ENCODE results near the gene FTO. TPM values are rescaled to one million over a fixed set of nuclear protein-coding genes. Genes with fewer than 3 reads are reported as not detected.

Gene FTO
- polyA plus RNA-seq, 3 donors: 16.8 to 51.0 (median 37.7) TPM

DNA sequence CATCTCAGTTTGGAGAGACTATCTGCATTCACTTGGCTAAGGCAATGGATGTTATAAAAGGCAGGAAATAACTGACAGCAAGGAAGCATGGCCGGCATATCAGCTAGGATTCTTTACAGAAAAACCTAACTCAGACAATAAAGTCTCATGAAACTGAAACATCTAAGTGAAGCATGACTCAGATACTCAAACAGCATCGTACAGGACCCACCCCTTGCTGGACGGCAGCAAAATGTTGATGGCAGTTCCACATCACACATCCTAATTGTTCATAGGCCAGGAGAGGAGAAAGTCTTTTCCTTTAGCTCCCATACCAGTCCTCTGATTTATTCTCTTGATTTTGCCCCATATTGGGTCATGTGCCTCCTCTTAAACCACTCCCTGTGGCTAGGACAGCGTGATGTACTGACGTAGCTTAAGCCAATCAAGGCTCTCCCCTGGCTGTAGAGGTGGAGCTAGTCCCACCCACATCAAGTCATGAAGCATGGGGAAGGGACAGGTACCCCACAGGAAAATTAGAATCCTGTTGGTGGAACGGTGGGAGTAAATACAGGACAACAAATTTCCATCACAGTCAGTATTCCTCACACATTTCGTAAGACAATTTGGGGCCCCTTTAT is 403.7 kb downstream of the FTO start:
- Mint-ChIP-seq H3K4me3 (no peak overlapping the region), H3K27ac (peak overlapping the region in 1 of 7 donors; percentile 7), H3K4me1 (peaks cover 2% of the 10 kb centered on the region), H3K9me3 (no peaks in the 10 kb centered on the region), H3K36me3 (peaks cover 2 to 4% of the 10 kb centered on the region in 2 donors), H3K27me3 (ENCODE audit: low read depth in 3 of 3) (no peaks in the 10 kb centered on the region)
- DNase-seq: no peak
- TF ChIP-seq, protein P1, sequence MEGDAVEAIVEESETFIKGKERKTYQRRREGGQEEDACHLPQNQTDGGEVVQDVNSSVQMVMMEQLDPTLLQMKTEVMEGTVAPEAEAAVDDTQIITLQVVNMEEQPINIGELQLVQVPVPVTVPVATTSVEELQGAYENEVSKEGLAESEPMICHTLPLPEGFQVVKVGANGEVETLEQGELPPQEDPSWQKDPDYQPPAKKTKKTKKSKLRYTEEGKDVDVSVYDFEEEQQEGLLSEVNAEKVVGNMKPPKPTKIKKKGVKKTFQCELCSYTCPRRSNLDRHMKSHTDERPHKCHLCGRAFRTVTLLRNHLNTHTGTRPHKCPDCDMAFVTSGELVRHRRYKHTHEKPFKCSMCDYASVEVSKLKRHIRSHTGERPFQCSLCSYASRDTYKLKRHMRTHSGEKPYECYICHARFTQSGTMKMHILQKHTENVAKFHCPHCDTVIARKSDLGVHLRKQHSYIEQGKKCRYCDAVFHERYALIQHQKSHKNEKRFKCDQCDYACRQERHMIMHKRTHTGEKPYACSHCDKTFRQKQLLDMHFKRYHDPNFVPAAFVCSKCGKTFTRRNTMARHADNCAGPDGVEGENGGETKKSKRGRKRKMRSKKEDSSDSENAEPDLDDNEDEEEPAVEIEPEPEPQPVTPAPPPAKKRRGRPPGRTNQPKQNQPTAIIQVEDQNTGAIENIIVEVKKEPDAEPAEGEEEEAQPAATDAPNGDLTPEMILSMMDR (IDR thresholded peaks at IDR 0.05): no peak
- no peaks in the 10 kb centered on the region for H3K9me3 ChIP-seq (replicated peaks in 1 of 2; ENCODE audit: control insufficient read depth in 1 of 2, insufficient read depth in 1 of 2, low read length in 2 of 2)
- intact Hi-C loops (cut with micrococcal nuclease): no loop called here
- H3K9ac ChIP-seq (ENCODE audit: insufficient read depth, low read length, poor library complexity, severe bottlenecking): no peak overlapping the region
- no peaks in the 10 kb centered on the region for H3K27me3 ChIP-seq (ENCODE audit: control insufficient read depth in 2 of 2, insufficient read depth in 2 of 2, low read length in 2 of 2)
- no peak overlapping the region for H3K4me3 ChIP-seq (replicated peaks in 1 of 3; ENCODE audit: low read depth in 2 of 3, low read length in 3 of 3)
- peaks cover 0 to 4% of the 10 kb centered on the region in 2 donors for H3K36me3 ChIP-seq (replicated peaks in 1 of 2; ENCODE audit: control insufficient read depth in 1 of 2, insufficient read depth in 2 of 2, low read length in 2 of 2)
- 50% methylated on average over 1 of the region's 7 CpGs for WGBS (ENCODE audit: insufficient coverage)
- H3K27ac ChIP-seq (ENCODE audit: low read depth in 1 of 2, low read length in 2 of 2): no peak overlapping the region
- H4K20me1 ChIP-seq (ENCODE audit: insufficient read depth, low read length): no peaks in the 10 kb centered on the region
- no peak overlapping the region for H3K4me2 ChIP-seq (replicated peaks; ENCODE audit: extremely low read depth, low read length, poor library complexity, severe bottlenecking)
- no peaks in the 10 kb centered on the region for H3K4me1 ChIP-seq (ENCODE audit: control insufficient read depth in 1 of 2, insufficient read depth in 2 of 2, low read length in 2 of 2)
- H2AFZ ChIP-seq (ENCODE audit: insufficient read depth, low read depth, low read length, poor library complexity, severe bottlenecking): no peak overlapping the region
- no peaks in the 10 kb centered on the region for H3K79me2 ChIP-seq (ENCODE audit: insufficient read depth, low read length)

DNA sequence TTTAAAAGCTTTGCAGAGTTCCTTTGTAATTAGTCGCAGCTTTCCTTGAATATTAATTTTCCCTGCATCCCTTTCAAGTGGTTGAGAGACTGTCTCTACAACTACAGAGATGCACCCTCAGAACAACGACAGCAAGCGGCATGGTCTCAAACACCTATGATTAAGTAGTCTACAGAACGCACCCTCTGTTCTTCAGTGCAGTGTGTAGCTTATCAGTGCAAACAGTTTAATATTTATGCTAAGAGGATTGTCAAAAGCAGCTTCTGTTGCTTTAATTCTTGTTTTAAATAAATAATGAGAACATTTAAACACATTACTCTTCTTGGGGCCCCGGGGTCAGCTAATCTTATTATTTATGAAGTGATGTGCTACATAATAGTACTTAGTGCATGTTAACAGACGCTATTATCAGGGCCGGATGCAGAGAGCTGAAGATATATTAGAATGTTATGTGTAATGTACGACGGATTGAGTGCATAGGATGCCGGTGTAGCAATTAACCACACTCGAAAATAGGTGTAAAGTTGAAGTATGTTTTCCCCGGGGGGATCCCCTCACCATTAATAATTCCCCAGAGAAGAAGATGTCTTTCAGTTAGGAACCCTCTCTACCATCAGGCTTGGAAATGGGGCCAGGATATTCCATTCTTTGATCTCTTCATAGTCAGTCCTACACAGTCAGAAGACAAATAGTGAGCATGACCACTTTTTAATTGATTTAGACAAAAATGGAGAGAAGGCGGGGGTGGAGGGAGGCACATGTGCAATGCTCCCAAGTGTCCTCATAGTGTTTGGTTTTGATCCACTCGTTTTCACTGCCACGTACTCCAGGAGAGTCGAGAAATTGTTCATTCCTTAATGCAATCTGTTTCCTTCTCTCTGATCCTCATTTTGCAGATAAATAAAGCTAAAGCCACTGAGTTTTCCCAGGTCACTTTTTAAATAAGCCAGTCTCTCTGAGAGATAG is 406.3 kb downstream of the FTO start:
- no peak overlapping the region for H2AFZ ChIP-seq (ENCODE audit: insufficient read depth, low read depth, low read length, poor library complexity, severe bottlenecking)
- no peak overlapping the region for H3K9ac ChIP-seq (ENCODE audit: insufficient read depth, low read length, poor library complexity, severe bottlenecking)
- no peak overlapping the region for H3K27ac ChIP-seq (ENCODE audit: low read depth in 1 of 2, low read length in 2 of 2)
- no peak for DNase-seq
- H3K36me3 ChIP-seq (replicated peaks in 1 of 2; ENCODE audit: control insufficient read depth in 1 of 2, insufficient read depth in 2 of 2, low read length in 2 of 2): peaks cover 2 to 11% of the 10 kb centered on the region in 2 donors
- H3K4me3 ChIP-seq (replicated peaks in 1 of 3; ENCODE audit: low read depth in 2 of 3, low read length in 3 of 3): no peak overlapping the region
- no peaks in the 10 kb centered on the region for H3K79me2 ChIP-seq (ENCODE audit: insufficient read depth, low read length)
- H3K4me1 ChIP-seq (ENCODE audit: control insufficient read depth in 1 of 2, insufficient read depth in 2 of 2, low read length in 2 of 2): no peaks in the 10 kb centered on the region
- TF ChIP-seq, protein P1 (IDR thresholded peaks at IDR 0.05): no peak
- Mint-ChIP-seq H3K9me3 (no peaks in the 10 kb centered on the region), H3K27ac (no peak overlapping the region), H3K4me1 (peaks cover 2% of the 10 kb centered on the region), H3K27me3 (ENCODE audit: low read depth in 3 of 3) (no peaks in the 10 kb centered on the region), H3K36me3 (peaks cover 16 to 21% of the 10 kb centered on the region in 2 donors), H3K4me3 (no peak overlapping the region)
- no peaks in the 10 kb centered on the region for H3K9me3 ChIP-seq (replicated peaks in 1 of 2; ENCODE audit: control insufficient read depth in 1 of 2, insufficient read depth in 1 of 2, low read length in 2 of 2)
- no peaks in the 10 kb centered on the region for H4K20me1 ChIP-seq (ENCODE audit: insufficient read depth, low read length)
- no peaks in the 10 kb centered on the region for H3K27me3 ChIP-seq (ENCODE audit: control insufficient read depth in 2 of 2, insufficient read depth in 2 of 2, low read length in 2 of 2)
- WGBS (ENCODE audit: insufficient coverage): 100% methylated on average over 1 of the region's 16 CpGs
- H3K4me2 ChIP-seq (replicated peaks; ENCODE audit: extremely low read depth, low read length, poor library complexity, severe bottlenecking): no peak overlapping the region
- intact Hi-C loops (cut with micrococcal nuclease): no loop called here

Measured in CD14-positive monocyte (primary cell).